IPS DF 4.7 (cell line): ENCODE measurements around the gene SMU1.
A peak's percentile ranks its signal among the peaks of the same experiment; 100 is the strongest.
"Not testable (repeated sequence)": the region's sequence is repeated elsewhere in the genome, so short reads cannot be mapped to it uniquely, and the experiment has no call there.

Experiments used
- DNase-seq: peaks from one replicate; pipeline ENCODE4 v3.0.0-alpha.2; 2013; ENCODE audit warnings: low spot score; ENCODE audit errors: extremely low read depth

SMU1 gene

GRCh38 chr9:33105959-33106358, 29.5 kb upstream of the SMU1 start:
- no peak for DNase-seq

GRCh38 chr9:33105504-33105903, 29.0 kb upstream of the SMU1 start:
- DNase-seq, result no peak

GRCh38 chr9:33104401-33104800, 27.9 kb upstream of the SMU1 start:
- DNase-seq, result no peak

GRCh38 chr9:33103501-33104281, 27.2 kb upstream of the SMU1 start:
- no peak for DNase-seq

GRCh38 chr9:33102551-33103210, 26.2 kb upstream of the SMU1 start:
- no peak for DNase-seq

DNA sequence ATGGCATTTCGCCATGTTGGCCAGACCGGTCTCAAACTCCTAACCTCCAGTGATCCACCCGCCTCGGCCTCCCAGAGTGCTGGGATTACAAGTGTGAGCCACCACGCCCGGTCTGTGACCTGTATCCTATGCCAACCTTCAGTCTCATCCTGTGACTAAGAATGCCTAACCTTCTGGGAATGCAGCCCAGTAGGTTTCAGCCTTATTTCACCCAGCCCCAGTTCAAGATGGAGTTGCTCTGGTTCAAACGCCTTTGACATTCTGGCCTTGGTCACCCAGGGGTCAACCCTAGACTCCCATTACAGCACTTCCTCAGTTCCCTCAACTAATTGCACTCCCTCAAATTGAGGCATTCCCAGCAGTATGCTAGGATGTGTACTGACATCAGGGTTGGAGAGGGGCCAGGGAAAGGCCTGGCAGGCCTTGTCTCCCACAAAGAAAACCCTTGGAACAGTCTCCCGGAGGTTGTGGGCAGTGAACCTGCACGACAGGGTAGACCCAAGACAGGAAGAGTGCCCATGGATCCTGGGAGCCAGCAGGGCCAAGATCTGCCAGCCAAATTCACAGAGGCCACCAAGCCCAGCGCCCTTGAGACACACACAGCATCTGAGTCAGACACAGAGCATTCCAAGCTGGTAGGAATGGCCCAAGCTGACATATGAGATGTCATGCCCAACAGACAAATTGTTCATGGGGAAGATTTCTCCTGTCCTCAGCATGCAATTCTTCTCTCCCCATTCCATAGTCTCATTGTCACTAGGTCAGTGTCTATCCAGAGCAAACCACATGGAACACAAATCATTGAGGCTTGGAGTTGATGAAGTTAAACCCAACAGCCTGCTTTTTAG, 24.9 kb upstream of the SMU1 start:
- DNase-seq, result no peak

GRCh38 chr9:33099754-33100153, 23.3 kb upstream of the SMU1 start:
- no peak for DNase-seq

- DNase-seq, result no peak
These were observed 20.7 kb upstream of the SMU1 start for GRCh38 chr9:33097192-33097591.

GRCh38 chr9:33092634-33093033, 16.2 kb upstream of the SMU1 start:
- DNase-seq, result no peak

DNA sequence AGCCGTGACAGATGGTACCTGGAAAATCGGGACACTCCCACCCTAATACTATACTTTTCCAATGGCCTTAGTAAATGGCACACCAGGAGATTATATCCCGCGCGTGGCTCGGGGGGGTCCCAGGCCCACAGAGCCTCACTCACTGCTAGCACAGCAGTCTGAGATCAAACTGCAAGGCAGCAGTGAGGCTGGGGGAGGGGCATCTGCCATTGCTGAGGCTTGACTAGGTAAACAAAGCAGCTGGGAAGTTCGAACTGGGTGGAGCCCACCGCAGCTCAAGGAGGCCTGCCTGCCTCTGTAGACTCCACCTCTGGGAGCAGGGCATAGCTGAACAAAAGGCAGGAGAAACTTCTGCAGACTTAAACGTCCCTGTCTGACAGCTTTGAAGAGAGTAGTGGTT, 9.2 kb upstream of the SMU1 start:
- DNase-seq, result not testable (repeated sequence)

DNA sequence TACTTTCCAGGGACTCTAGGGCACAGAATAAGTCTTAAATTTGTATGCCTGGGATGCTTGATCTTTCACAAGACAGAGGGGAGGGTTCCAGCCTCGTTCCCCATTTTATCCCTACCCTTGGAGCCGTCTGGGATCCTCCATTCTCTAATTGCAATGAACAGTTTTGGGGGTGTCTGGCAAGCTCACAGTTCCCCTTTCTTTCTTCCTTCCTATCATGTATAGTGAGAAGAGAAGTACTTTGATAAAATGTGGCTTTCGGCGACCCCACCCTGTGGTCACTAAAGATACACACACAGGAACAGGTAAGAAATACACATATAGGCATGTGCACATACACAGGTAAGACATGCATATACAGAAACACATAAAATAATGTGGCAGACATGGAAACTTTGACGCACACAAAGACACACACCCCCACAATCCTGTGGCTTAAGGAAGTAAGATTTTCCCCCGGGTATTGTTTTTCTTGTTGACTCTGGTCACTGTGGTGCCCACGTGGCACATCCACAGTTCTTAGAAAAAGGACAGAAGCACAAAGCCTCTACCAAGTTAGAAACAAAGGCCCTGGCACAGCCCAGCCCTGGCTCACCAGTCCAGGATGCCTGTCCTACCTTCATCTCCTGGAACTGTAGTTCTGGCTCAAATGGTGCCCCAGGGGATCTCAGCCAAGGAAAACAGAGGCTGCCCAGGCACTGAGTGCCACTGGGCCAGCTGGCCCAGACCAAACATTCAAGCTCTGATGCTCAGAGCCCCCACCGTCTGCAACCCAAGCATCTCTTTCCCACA, 6.3 kb upstream of the SMU1 start:
- DNase-seq, result no peak

- DNase-seq, result no peak
These were observed 5.7 kb upstream of the SMU1 start for GRCh38 chr9:33082128-33082527.

GRCh38 chr9:33081128-33081851, 4.8 kb upstream of the SMU1 start:
- DNase-seq, result peak; percentile 86

DNA sequence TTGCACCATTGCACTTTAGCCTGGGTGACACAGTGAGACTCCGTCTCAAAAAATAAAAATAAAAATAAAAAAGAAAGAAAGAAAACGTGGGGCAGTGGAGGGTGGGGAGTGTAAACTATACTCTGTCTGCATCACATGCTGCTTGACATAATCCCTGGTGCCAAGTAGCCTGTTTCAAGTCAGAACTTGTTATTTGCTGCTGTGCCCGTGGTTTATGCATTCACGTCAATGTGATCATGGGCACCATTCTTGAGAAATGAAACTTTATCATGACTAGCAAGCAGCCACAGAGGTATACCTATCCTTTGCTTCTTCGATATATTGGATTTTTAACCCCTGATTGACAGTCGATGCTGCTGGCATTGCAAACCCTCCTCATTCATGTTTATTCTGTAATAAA, 4.1 kb upstream of the SMU1 start:
- DNase-seq, result no peak

DNA sequence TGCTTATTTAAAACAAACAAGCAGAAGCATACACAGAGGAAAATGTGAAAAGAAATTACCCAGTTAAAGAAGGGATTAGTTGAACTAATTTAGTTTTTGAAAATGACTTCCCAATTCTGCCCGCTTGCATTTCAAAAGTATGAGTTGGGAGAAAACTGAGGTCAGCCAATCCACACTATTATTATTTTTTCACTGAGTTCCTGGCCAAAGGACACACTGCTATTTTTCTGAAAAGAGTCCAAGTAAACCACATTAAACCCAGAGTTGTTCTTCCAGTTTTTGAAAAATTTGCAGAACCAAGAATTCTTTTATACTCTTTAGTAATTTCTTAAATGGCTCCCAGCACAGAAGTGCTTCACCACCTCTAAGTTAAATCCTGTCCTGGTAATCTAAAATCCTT, 7.5 kb downstream of the SMU1 start:
- no peak for DNase-seq

- no peak for DNase-seq
These were observed 11.1 kb downstream of the SMU1 start for GRCh38 chr9:33065157-33066076.

DNA sequence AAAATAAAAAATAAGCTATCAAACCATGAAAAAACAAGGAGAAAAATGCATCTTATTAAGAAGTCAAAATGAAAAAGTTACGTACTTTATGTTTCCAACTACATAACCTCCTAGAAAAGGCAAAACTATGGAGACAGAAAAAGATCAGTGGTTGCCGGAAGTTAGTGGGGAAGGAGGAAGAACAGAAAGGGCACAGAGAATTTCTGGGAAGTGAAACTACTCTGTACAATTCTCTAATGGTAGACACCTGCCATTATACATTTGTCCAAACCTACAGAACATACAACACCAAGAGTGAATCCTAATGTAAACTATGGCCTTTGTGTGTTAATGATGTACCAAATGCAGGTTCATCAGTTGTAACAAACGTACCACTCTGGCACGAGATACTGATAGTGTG, 25.3 kb downstream of the SMU1 start:
- DNase-seq, result no peak

DNA sequence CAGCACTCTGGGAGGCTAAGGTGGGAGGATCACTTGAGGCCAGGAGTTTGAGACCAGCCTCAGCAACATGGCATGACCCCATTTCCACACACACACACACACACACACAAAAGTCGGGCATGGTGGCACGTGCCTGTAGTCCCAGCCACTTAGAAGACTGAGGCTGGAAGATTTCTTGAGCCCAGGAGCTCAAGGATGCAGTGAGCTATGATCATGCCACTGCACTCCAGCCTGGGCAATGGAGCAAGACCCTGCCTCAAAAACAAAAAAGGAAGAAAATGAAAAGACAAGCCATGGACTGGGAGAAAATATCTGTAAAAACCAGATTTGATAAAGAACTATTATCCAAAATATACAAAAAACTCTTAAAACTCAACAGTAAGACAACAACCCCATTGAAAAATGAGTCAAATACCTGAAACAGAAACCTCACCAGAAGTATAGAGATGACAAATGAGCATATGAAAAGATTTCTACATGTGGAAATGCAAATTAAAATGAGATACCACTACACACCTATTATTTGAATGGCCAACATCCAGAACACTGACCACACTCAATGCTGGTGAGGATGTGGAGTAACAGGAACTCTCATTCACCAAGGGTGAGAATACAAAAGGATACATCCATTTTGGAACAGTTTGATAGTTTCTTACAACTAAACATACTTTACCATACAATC, 26.7 kb downstream of the SMU1 start:
- DNase-seq, result no peak

DNA sequence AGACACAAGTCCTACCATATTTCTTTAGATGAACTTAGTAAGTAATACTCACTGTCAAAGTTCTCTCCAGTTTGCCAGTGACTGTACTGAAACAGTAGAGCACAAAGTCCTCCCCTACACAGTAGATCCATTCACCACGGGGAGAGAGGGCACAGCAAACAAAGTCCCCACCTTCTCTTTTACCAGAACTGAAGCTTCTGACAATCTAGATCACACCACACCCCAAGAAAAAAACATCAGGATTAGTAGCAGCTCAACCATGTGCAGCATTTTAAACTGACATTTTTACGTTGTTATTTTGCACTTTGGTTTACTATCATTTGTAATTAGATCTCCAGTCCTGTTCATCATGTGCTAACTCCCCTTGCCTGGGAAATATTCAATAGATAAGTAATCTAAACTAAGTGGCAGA, 28.4 kb downstream of the SMU1 start:
- no peak for DNase-seq
